ENCODE measurements around the gene NEK3.

Gene NEK3

DNA sequence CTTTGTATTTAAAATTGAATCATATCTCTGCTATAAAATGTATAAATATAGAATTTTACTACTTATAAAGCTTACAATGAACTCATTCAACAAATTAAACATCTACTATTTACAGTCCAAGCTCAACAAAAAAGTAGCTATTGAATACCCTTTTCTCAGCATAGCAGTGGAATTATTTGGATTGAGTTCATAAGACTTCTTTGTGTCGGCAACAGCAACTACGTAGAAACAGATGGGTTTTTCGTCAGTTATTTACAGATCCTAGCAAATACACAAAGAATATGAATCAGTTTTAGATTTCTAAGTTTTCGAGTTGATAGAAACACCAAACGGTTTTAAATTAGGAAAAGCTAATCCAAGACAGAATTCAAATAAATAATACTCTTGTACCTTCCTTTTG is 10.4 kb upstream of the NEK3 start:
- DNase-seq (ENCODE audit: low spot score), result no peak

DNA sequence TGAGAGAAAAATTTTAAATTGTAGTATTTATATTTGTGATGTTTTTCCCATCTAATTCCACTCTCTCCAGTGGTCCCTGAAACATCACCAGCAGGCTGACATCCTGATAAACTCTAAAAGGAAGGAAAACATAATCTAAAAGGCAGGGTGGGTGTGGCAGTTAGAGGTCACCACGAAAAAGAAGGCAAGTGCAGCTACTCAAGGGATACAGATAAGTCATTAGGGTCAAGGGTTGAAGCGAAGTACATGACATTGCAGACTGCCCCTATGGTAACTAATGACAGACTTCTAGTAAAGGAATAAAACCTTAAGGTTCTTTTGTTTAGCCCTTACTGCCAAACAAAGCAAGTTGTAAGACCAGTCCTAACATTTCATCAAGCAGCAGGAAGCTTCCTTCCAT is 6.0 kb upstream of the NEK3 start:
- no peak for DNase-seq (ENCODE audit: low spot score)

DNA sequence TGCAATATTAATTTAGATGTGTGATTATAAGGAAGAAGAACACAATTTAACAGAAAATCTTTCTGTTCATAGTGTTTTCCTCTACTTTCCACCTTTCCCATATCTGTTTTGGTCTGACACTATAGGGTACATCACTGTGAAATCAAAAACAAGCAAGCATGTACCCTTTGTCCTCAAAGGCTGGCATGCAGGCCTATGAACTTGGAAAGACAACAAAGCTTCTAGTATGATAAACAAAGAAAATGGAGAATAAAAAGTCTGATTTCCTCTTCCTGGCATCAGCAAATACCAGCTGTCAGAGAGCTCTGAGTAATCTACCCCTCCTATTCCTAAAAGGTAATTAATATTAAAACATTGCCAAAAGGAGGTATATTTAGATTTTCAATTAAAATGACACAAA is 5.6 kb upstream of the NEK3 start:
- DNase-seq (ENCODE audit: low spot score), result no peak

DNA sequence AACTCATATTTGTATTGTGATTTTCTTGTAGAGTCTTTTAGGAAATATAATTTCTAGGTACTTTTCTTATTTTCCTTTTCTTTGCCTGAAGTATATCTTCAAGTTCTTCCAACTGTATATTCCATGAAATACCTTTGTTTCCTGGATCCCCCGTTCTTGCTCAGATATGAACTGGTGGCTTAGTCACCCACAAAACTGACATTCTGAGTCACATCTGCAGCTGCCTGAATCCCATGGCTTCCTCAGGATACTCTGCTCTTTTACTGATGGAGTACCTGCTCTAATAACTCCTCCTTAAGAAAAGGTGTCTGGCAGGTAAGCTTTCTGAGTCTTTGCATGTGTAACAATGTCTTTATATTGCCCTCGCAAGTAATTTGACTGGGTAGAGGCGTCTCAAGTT is 4.5 kb upstream of the NEK3 start:
- peak; percentile 44 for DNase-seq (ENCODE audit: low spot score)

DNA sequence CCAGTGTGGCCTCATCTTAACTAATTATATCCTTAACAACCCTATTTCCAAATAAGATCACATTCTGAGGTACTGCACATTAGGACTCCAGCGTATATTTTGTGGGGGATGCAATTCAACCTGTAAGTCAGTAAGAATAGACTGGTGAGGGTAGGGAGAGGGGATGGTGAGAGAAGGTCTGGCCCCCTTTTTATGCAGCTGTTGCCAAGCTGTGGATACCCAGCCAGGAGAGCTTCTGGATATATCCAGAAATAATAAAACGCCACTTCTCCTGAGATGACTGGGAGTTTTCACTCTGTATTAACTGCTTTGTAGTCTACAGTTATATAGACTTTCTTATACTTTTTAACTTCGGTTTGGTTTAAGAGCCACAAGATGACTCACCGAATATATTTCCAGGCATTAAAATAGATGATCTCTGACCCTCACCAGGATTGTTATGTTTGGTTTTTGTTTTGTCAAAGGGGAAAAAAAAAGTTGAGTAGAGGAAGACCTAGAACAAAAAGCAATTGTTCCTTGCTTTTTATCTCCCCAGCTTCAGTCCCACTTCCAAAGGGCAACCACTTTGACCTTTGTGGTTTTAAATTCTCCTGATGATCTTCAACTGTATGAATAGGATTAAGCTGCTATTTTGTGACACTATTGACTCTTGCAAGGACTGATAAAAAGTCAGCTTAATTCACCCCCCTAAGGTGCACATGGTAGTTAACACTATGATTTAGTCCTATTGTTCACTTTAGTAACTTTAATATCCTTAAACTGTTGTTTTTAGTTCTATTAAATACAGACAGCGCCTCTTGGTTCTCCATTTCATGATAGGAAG is 3.1 kb upstream of the NEK3 start:
- peak; percentile 56 for DNase-seq (ENCODE audit: low spot score)

DNA sequence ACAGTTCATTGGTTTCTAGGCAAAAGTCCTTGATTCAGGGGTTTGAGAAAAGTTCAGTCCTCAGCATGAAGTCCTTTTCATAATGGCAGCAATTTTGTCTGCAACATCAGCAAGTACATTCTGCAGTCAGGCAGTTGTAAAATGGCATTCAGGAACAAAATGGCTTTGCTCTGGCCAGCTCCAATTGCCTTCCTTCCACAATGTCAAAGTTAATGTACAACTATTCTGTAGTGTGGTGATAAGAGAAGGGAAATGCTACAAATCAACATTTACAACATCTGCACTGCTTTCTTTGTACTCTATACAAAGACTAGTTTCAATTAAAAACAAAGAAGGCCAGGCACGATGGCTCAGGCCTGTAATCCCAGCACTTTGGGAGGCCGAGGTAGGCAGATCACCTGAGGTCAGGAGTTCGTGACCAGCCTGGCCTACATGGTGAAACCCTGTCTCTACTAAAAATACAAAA is 1.8 kb upstream of the NEK3 start:
- no peak for DNase-seq (ENCODE audit: low spot score)

DNA sequence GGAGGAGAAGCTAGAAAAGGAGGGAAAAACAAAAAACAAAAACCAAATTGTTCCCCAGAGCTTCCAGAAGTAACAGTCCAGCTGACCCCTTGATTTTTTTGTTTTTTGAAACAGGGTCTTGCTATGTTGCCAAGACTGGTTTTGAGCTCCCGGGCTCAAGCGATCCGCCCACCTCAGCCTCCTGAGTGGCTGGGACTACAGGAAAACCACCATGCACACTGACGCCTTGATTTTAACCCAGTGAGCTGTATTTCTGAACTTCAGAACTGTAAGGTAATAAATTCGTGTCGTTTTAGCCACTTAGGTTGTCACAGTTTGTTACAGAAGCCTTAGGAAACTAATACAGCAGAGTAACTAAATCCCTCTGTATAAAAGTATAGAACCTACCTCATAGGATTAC is 1.1 kb upstream of the NEK3 start:
- DNase-seq (ENCODE audit: low spot score), result no peak

DNA sequence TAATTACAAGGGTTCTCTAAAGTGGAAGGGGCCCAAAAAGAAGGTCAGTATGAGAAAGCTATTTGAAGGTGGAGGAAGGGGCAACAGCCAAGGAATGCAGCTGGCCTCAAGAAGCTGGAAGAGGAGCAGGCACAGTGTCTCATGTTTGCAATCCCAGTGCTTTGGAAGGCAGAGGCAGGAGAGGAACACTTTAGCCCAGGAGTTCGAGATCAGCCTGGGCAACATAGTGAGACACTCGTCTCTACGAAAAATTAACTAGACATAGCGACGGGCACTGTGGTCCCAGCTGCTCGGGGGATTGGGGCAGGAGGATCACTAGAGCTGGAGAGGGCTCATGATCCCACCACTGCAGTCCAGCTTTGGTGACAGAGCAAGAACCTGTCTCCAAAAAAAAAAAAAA is 656 bp upstream of the NEK3 start:
- DNase-seq (ENCODE audit: low spot score), result no peak

DNA sequence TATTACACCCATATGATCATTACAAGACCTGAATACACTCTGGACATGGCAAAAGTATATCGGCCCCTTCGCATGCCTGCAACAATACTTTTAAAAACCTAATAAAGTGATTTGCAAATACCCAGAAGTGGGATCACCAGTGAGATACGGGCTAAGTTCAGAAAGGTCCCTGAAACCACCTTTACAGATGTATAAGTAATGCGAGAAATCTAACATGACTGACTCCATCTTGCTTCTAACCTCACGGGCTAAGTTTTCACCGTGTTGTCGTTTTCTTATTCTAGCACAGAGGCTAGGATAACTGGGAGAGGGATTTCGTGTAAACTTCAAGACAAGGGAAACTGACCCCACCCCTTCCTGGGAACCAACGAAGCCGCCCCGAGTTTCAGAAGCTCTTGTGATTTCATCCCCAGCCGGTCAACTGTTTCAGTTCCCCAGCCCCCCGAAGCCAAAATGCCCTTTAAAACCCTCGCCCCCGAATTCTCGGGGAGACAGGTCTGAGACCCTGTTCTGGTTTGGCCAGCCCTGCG is 703 bp downstream of the NEK3 start:
- peak; percentile 23 for DNase-seq (ENCODE audit: low spot score)

DNA sequence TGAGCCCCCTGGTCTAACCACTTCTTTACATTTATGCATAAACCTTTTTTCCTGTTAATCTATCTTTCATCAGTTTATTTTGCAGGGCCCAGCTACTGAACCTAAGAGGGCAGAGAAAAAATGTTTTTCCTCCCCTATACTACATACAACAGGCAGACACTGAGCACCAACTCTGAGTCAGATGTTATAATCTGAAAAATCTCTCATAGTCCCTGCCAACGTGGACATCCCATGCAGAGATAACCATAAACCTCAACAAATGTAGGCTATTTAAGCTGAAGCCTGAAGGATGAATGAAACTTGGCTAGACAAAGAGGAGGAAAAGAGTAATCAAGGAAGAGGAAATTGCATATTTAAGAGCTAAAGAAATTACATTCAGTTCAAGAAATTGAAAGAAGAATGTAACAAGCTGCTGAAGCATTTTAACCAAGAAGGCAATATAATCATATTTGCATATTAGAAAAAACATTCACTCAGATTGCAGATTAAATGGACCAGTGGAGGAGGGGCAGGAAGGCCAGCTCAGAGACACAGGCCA is 2.6 kb downstream of the NEK3 start:
- no peak for DNase-seq (ENCODE audit: low spot score)

DNA sequence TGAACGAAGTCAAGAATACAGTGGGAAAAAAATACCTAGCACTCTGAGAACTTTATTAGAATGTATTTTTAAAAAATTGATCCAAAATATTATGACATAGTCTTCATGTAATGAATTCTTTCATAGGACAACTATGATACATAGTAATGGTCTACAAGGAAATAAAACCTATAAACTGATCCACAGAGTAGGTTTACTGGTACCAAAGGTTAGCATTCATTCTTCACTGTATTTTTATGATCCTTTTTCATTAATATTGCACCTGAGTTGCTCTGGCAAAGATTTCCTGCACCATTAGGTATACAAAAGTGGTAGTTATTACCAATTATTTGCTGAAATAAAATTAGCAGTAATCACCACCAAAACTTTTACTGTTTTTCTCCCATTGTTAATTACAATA is 4.2 kb downstream of the NEK3 start:
- no peak for DNase-seq (ENCODE audit: low spot score)

DNA sequence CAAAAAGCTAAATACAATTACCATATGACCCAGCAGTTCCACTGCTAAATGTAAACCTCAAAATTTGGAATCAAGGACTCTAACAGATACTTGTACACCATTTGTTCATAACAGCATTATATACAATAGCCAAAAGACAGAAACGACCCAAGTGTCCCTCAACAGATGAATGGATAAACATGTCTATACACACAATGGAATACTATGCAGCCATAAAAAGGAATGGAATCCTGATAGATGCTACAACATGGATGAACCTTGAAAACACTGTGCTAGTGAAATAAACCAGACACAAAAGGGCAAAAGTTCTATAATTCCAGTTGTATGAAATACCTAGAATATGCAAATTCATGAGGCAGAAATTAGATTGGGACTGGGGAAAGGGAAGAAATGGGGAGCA is 12.2 kb downstream of the NEK3 start:
- DNase-seq (ENCODE audit: low spot score), result no peak

DNA sequence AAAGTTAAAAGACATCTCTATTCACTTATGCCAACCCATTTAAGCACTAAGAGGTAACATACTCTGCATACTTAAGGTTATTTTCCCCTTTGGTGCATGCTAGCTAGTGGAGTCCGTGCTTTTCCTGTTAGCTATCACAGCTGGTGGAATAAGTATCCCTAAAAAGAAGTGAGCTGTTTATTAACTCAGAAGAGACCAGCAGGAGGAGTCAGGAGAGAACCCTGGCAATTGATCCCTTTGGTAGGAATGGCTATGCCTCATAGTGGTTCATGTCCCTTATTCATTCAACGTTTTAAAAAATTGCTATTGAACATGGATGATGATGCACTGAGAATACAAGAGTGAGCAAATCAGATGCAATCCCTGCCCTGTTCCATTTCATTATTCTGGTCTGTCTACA is 18.1 kb downstream of the NEK3 start:
- DNase-seq (ENCODE audit: low spot score), result peak; percentile 16

DNA sequence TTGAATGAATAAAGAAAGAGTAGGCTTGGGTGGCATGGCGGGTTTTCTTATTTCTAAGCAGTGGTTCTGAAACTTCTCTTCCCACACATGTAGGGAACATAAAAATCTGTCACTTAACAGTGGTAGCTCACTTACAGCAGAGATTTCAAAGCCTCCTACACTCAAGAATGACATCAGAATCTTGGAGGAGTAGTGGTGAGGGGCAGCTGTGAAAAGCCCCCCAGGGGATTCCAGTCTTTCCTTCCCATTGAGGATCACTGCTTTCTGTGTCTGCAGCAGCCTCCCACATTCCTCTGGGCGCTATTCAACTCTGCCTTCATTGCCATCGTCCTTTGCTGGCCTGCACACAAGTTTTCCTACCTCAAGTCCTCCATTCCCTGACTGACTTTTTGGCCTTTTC is 21.9 kb downstream of the NEK3 start:
- DNase-seq (ENCODE audit: low spot score), result no peak

DNA sequence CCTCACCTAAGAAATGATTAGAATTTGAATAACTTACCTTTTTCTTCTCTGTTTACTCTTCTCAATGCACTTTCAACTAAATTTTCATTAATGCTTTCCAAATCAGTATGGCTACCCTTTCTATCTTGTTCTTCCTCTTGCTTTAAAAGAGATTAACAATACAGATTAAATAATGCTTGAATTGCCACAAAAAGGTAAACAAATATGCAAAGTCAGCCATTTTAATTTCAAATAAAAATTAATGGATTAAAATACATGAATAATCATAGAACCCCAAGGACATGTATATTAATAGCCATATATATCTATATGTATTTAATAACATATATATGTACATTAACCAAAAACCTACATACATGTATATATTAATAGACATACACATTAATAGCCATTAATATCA is 22.6 kb downstream of the NEK3 start:
- no peak for DNase-seq (ENCODE audit: low spot score)

DNA sequence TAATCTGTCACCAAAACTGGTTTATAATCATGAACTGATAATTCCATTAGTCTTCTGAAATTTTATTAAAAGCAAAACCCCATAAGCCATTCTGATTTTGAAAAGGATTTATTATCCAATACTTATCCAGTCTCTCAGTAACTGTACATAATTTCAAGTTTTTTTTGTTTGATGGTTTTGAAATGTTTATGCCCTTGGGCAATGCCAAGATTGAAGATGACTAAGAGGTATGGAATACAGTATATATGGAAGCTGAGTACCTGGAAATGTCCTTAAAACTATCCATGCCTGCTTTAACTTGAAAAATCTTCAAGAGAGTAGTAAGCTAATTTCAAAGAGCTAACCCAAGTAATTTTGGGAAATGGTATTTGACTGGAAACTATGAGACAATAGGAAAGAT is 28.8 kb downstream of the NEK3 start:
- DNase-seq (ENCODE audit: low spot score), result no peak

DNA sequence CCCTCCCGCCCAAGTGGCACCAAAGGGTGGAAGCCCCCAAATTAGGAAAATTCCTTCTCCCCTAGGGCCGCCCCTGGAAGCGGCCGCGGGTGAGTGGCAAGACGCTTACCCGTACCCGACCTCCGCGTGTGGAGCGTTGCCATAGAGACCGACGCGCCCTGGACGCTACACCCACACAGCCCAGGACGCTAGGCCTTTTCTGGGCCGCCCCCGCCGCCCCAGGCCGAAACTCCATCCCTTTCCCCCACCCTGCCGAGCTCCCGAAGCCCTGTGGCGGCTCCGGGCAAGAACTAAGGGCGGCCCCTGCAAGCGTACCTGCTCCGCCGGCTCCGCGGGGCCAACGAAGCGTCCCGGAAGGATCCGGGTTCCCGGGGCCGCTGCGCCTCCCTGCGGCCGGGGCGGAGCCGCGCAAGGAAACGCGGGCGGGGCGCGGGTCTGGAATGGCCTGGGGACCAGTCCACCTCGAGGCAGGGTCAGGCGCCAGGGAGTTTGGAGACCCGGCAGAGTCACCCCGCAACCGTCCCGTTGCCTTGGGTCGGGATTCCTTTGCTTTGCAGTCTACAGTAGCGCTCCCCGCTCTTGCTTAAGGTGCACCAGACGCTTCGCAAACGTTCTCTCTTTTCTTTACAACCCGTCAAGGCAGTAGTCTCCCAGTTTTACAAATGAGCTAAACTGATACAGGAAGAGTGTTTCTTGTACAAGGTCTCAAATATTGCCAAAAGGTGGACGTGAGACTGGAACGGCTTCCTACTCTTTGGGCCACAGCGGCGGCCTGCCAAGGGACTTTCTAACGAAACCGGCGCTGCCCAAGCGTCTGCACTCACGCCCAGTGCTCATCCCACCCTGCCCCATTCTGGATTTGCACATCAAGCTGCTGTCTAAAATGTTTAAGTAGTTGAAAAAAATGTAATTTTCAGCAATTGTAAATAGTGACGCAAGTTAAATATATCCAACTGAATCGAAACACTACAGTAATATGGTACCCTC is 30.4 kb downstream of the NEK3 start, which contains the start of gene NEK5:
TSS of gene NEK5 (minus strand) at position 360 of the 987 bp plus-strand sequence. CDS start 1,591 bp downstream, outside the sequence.
- peak; percentile 70 for DNase-seq (ENCODE audit: low spot score)

DNA sequence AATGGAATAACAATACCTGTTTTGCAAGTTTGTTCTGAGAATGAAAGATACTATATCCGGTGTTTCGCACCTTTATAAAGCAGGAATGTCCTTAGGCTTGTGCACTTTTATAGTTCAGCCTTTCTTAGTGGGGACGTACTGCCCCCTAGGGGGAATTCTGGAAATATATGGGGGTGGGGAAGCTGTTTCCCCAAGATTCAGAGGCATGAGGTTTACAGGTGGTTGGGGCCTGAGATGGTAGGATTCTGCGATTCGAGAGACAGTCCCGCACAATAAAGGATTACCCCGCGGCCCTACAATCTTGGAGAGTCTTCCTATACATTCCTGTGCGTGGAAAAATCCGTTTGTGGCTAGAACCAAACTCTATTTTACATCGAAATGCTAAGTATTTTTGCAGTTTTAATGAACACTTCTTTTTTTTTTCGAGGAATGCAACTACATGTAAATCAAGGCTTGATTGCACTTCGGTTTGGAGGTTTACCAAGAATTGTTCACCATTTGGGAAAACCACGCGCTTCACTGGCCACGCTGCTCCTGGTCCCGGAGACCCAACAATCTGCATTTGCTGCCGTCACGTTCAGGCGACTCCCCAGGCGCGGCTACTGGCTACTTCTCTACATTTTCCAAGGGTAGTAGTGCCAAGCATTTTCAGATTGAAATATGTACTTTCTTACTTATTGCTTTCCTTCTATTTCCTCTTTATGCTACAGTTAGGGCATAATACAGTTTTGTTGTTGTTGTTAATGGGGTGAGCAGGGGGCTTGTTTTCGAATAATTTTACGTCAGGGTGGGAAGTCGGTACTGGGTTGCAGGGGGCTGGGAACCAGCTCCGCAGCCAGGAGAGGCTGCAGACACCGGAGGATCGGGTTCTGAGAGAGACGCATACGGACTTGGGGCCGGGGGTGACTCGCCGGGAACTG is 31.4 kb downstream of the NEK3 start:
- peak; percentile 79 for DNase-seq (ENCODE audit: low spot score)

DNA sequence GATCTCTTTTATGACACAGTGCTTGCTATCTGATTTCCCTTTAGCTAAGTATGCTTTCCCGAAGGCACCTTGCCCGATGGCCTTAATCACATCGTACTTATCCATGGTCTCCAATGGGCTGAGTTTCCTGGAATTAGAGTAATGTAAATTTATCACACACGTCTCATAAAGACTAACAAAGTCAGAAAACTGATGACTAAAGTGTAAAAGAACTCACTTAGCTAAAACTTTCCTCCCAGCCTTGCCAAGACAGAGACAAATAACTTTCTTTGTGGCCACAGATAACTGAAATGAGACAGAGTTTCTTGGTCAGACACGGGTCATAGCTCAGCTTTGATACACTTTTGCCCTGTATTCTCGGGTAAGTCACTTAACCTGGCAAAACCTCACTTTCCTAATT is 32.0 kb downstream of the NEK3 start:
- DNase-seq (ENCODE audit: low spot score), result no peak

DNA sequence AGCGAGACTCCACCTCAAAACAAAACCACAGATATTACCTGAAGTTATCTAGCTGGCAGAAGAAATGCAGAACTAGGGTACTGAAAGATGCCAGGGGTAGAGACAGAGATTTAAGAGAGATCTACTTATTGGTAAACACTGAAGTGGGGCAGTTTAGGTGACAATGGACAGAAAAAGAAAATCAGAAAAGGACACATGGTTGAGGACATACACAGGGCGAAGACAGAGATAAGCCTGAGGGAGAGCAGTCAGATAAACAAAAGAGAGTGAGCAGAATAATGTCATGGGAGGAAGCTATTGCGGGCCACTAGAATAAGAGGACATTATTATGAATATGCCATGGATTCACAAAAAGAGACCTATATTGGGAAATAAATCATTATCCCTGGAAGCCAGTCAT is 33.9 kb downstream of the NEK3 start:
- DNase-seq (ENCODE audit: low spot score), result no peak

DNA sequence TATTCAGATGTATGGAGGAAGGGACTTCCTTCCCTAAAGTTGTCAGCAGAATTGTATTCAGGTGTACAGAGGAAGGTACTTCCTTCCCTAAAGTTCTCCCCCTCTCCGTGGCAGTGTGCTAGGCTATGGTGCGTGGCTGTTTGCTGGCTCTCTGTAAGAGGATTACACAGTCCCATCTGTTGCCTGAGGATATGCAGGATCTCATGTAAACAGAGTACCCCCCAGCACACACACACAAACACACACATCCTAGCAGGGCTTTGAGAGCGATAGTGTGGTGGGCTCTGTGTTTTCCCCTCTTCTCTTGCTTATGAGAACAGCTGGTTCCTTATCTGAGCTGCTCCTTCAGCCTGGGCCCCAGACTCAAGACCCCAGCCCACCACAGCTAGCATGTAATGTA is 40.8 kb downstream of the NEK3 start:
- DNase-seq (ENCODE audit: low spot score), result no peak

Data from kidney tubule cell (primary cell).